Testis (tissue), 2 donors: ENCODE data around the gene AAR2.

Experiments
- CTCF ChIP-seq, 3 experiments: fragments of 450-650 bp in 2 of 3; fragments of 200-600 bp in 1 of 3; sonication (generic) in 1 of 3; IDR thresholded peaks; one replicate each; pipeline ENCODE4 v1.5.1; 2016 to 2019; ENCODE audit warnings: antibody characterized with exemption in 3 of 3, mild to moderate bottlenecking in 2 of 3, moderate library complexity in 1 of 3
- POLR2A ChIP-seq: fragments of 450-650 bp; IDR thresholded peaks from one replicate; pipeline ENCODE4 v1.6.1; 2017; ENCODE audit warnings: antibody characterized with exemption, mild to moderate bottlenecking, moderate library complexity

- no peak for TF ChIP-seq CTCF (IDR thresholded peaks at IDR 0.05)
- no peak for TF ChIP-seq POLR2A
These were observed 19.8 kb upstream of the AAR2 start for GRCh38 chr20:36216314-36217025.
